Transverse colon (tissue), 4 donors: Measurements from ENCODE around the gene TTC22. TPM values are rescaled to one million over a fixed set of nuclear protein-coding genes. Genes with fewer than 3 reads are reported as not detected.

Experiments used
- DNase-seq: peaks from one replicate; pipeline ENCODE4 v3.0.0-alpha.2; 2019
- H3K27ac ChIP-seq, 4 donors: fragments of 200-600 bp; sonication (generic); 2 replicates each; pipeline ENCODE4 v1.5.1; 2016 to 2018; ENCODE audit warnings: inconsistent platforms in 4 of 4
- H3K27me3 ChIP-seq: fragments of 200-600 bp; sonication (generic); 2 replicates; pipeline ENCODE4 v1.5.1; 2017; ENCODE audit warnings: inconsistent platforms
- H3K36me3 ChIP-seq, 4 donors: fragments of 200-600 bp; sonication (generic); 2 replicates each; pipeline ENCODE4 v1.5.1; 2017 to 2019; ENCODE audit warnings: inconsistent platforms in 4 of 4
- H3K4me1 ChIP-seq, 4 donors: fragments of 200-600 bp; sonication (generic); 2 replicates each; pipeline ENCODE4 v1.5.1; 2017 to 2020; ENCODE audit warnings: inconsistent platforms in 4 of 4
- H3K4me3 ChIP-seq, 4 donors: fragments of 200-600 bp; sonication (generic); 1 replicate in 1 of 4; 2 replicates in 3 of 4; pipeline versions ENCODE4 v1.5.1 to v1.6.1; 2017 to 2019; ENCODE audit warnings: inconsistent platforms in 4 of 4
- H3K9me3 ChIP-seq, 2 donors: fragments of 200-600 bp; sonication (generic); 2 replicates each; pipeline ENCODE4 v1.5.1; 2017 to 2019; ENCODE audit warnings: inconsistent platforms in 2 of 2
- CTCF ChIP-seq, 5 experiments: fragments of 200-600 bp in 3 of 5; fragments of 450-650 bp in 2 of 5; sonication (generic) in 3 of 5; IDR thresholded peaks; 1 replicate in 2 of 5; 2 replicates in 3 of 5; pipeline ENCODE4 v1.5.1; 2016 to 2017; ENCODE audit warnings: antibody characterized with exemption in 5 of 5, inconsistent platforms in 3 of 5, mild to moderate bottlenecking in 2 of 5, moderate library complexity in 1 of 5
- EP300 ChIP-seq: sonication (generic); formaldehyde crosslinking; IDR thresholded peaks from one replicate; pipeline ENCODE4 v1.6.1; 2017; ENCODE audit warnings: antibody characterized with exemption, low read depth
- POLR2A ChIP-seq: fragments of 450-650 bp; IDR thresholded peaks from one replicate; pipeline ENCODE4 v1.6.1; 2016; ENCODE audit warnings: antibody characterized with exemption, mild to moderate bottlenecking, moderate library complexity
- POLR2AphosphoS5 ChIP-seq, 3 donors: sonication (generic); formaldehyde crosslinking; IDR thresholded peaks; one replicate each; pipeline ENCODE4 v1.6.1; 2016; ENCODE audit warnings: antibody characterized with exemption in 3 of 3
- WGBS, 2 donors: methylation state at CpG; one replicate each; pipeline ENCODE4 v1.1.5; 2018; ENCODE audit warnings: low coverage in 1 of 2; 5-methylcytosine and 5-hydroxymethylcytosine counted together
- in situ Hi-C, 4 donors: fragments of 200-750 bp; cut with MboI; loops; one replicate each; pipeline versions ENCODE4 v1.15.0 to v1.15.1; 2017; ENCODE audit warnings: low sequenced_read_pairs in 3 of 4, low pct_ligation_motif_present in 1 of 4, low pct_unique_long_range_greater_than_20kb in 1 of 4
- intact Hi-C: fragments of 100-400 bp; cut with DNase I; formaldehyde crosslinking; loops from one replicate; pipeline ENCODE4 v1.15.1; 2023; ENCODE audit warnings: low total_unique reads
- total RNA-seq, 4 donors: library from RNA; depleted of rRNA; stranded (reverse); fragments of >200 nt; gene quantifications; one replicate each; pipeline ENCODE4 v1.1.0, GENCODE V29; 2016

TTC22 gene
- total RNA-seq, 4 donors from 2014 or later, result 39.8 to 174 (median 98.4) TPM

- in situ Hi-C loops (no loop called here), intact Hi-C loops (no loop called here)
- H3K27me3 ChIP-seq, result no peaks in the 10 kb centered on the region
- TF ChIP-seq CTCF (IDR thresholded peaks at IDR 0.05) (no peak), EP300 (no peak), POLR2A (no peak), POLR2AphosphoS5 (IDR thresholded peaks at IDR 0.05) (no peak)
- 87% methylated on average over 11 of the region's 11 CpGs; no CpG with 5 or more reads in 1 of the 2 donors for WGBS, 2 donors
- no peaks in the 10 kb centered on the region for H3K9me3 ChIP-seq
- no peak overlapping the region for H3K27ac ChIP-seq
- no peak overlapping the region for H3K4me3 ChIP-seq
- no peak for DNase-seq
- no peaks in the 10 kb centered on the region for H3K36me3 ChIP-seq
- H3K4me1 ChIP-seq, result peaks cover 0 to 3% (median 0%) of the 10 kb centered on the region in 4 donors
Observed at GRCh38 chr1:54787604-54788003, 13.5 kb downstream of the TTC22 start.

GRCh38 chr1:54786778-54787177 lies 14.3 kb downstream of the TTC22 start:
- Histone ChIP-seq H3K27ac (no peak overlapping the region), H3K36me3 (no peaks in the 10 kb centered on the region), H3K4me1 (no peaks in the 10 kb centered on the region), H3K9me3 (no peaks in the 10 kb centered on the region), H3K27me3 (no peaks in the 10 kb centered on the region), H3K4me3 (no peak overlapping the region)
- TF ChIP-seq CTCF (IDR thresholded peaks at IDR 0.05) (no peak), POLR2AphosphoS5 (IDR thresholded peaks at IDR 0.05) (no peak), POLR2A (no peak), EP300 (no peak)
- WGBS, 2 donors, result 89 to 100% methylated on average over 1 to 8 of the region's 8 CpGs
- no peak for DNase-seq
- intact Hi-C loops, result no loop called here
- in situ Hi-C loops, result no loop called here

GRCh38 chr1:54784066-54784465 lies 17.1 kb downstream of the TTC22 start:
- intact Hi-C loops, result no loop called here
- no peak overlapping the region for H3K27ac ChIP-seq
- no peaks in the 10 kb centered on the region for H3K27me3 ChIP-seq
- TF ChIP-seq POLR2A (no peak), POLR2AphosphoS5 (IDR thresholded peaks at IDR 0.05) (no peak), CTCF (IDR thresholded peaks at IDR 0.05) (no peak), EP300 (no peak)
- WGBS, 2 donors, result 93% methylated on average over 2 of the region's 2 CpGs; no CpG with 5 or more reads in 1 of the 2 donors
- no peak for DNase-seq
- H3K9me3 ChIP-seq, result no peaks in the 10 kb centered on the region
- no peaks in the 10 kb centered on the region for H3K4me1 ChIP-seq
- no peak overlapping the region for H3K4me3 ChIP-seq
- in situ Hi-C loops, result no loop called here
- no peaks in the 10 kb centered on the region for H3K36me3 ChIP-seq

GRCh38 chr1:54782588-54782987 lies 18.5 kb downstream of the TTC22 start:
- TF ChIP-seq POLR2AphosphoS5 (IDR thresholded peaks at IDR 0.05) (no peak), CTCF (IDR thresholded peaks at IDR 0.05) (no peak), POLR2A (no peak), EP300 (no peak)
- Histone ChIP-seq H3K27ac (no peak overlapping the region), H3K36me3 (no peaks in the 10 kb centered on the region), H3K4me1 (peaks cover 0 to 2% (median 0%) of the 10 kb centered on the region in 4 donors), H3K27me3 (no peaks in the 10 kb centered on the region), H3K4me3 (no peak overlapping the region), H3K9me3 (no peaks in the 10 kb centered on the region)
- DNase-seq, result no peak
- in situ Hi-C loops, result no loop called here
- 29 to 68% methylated on average over 1 to 2 of the region's 2 CpGs for WGBS, 2 donors
- intact Hi-C loops, result no loop called here
